B cell (primary cell): ENCODE measurements around the gene NOD2. TPM values are rescaled to one million over a fixed set of nuclear protein-coding genes. Genes with fewer than 3 reads are reported as not detected.

Source experiments
- ATAC-seq: fragments of 200-7000 bp; cut with Tn5 transposase; one replicate; pipeline ENCODE4 v1.10.0; 2021; ENCODE audit warnings: low read depth, mild to moderate bottlenecking, moderate number of reproducible peaks, moderate library complexity
- CTCF ChIA-PET: fragments of 350-600 bp; sonication (Branson Sonifier 250); formaldehyde crosslinking; loops from one replicate; lab custom pipeline; 2021; ENCODE audit warnings: antibody characterized with exemption, inconsistent platforms; lab: Charles Lee
- POLR2A ChIA-PET: fragments of 350-600 bp; sonication (Branson Sonifier 250); formaldehyde crosslinking; loops from one replicate; lab custom pipeline; 2021; ENCODE audit warnings: antibody characterized with exemption; lab: Charles Lee
- DNase-seq: peaks from one replicate; pipeline ENCODE4 v3.0.0; 2013
- H2AFZ ChIP-seq: 2 replicates; pipeline ENCODE4 v1.6.1; 2012; ENCODE audit warnings: mild to moderate bottlenecking, low read depth, low read length; ENCODE audit not compliant: insufficient read depth, poor library complexity, severe bottlenecking
- H3K27ac ChIP-seq, 2 donors: 1 replicate in 1 of 2; 2 replicates in 1 of 2; pipeline ENCODE4 v1.5.1; 2012 to 2013; ENCODE audit warnings: low read length in 2 of 2, mild to moderate bottlenecking in 2 of 2, moderate library complexity in 1 of 2
- H3K27me3 ChIP-seq, 4 experiments: fragments of 200-600 bp in 1 of 4; sonication (generic) in 1 of 4; replicated peaks in 1 of 4; 1 replicate in 2 of 4; 2 replicates in 2 of 4; pipeline versions ENCODE4 v1.6.1 to v1.7.0; 2013 to 2016; ENCODE audit warnings: low read length in 3 of 4, mild to moderate bottlenecking in 2 of 4, mixed read lengths in 1 of 4, moderate library complexity in 1 of 4; ENCODE audit not compliant: insufficient read depth in 4 of 4, control insufficient read depth in 3 of 4; ENCODE audit errors: control extremely low read depth in 1 of 4
- H3K36me3 ChIP-seq, 2 experiments: replicated peaks in 1 of 2; 1 replicate in 1 of 2; 2 replicates in 1 of 2; pipeline versions ENCODE4 v1.6.1 to v1.7.1; 2013; ENCODE audit warnings: low read length in 1 of 2; ENCODE audit not compliant: insufficient read depth in 2 of 2, control insufficient read depth in 1 of 2; ENCODE audit errors: control extremely low read depth in 1 of 2, extremely low read depth in 1 of 2
- H3K4me1 ChIP-seq, 2 donors: fragments of 200-600 bp in 1 of 2; sonication (generic) in 1 of 2; 1 replicate in 1 of 2; 2 replicates in 1 of 2; pipeline versions ENCODE4 v1.5.1 to v1.6.1; 2013 to 2017; ENCODE audit warnings: low read length in 2 of 2; ENCODE audit not compliant: control insufficient read depth in 2 of 2, insufficient read depth in 2 of 2
- H3K4me2 ChIP-seq: replicated peaks from 2 replicates; pipeline ENCODE3; 2012; ENCODE audit warnings: mild to moderate bottlenecking, low read depth, low read length; ENCODE audit not compliant: poor library complexity, severe bottlenecking
- H3K4me3 ChIP-seq, 5 experiments: fragments of 200-600 bp in 1 of 5; sonication (generic) in 1 of 5; 1 replicate in 3 of 5; 2 replicates in 2 of 5; pipeline versions ENCODE4 v1.5.1 to v1.7.0; 2011 to 2016; ENCODE audit warnings: low read length in 4 of 5, mild to moderate bottlenecking in 4 of 5, low read depth in 2 of 5, control low read depth in 1 of 5, moderate library complexity in 1 of 5; ENCODE audit not compliant: insufficient read depth in 1 of 5; ENCODE audit errors: control extremely low read depth in 1 of 5, extremely low read depth in 1 of 5
- H3K79me2 ChIP-seq: fragments of 200-600 bp; sonication (generic); one replicate; pipeline ENCODE4 v1.6.0; 2016; ENCODE audit warnings: low read length; ENCODE audit not compliant: control insufficient read depth, insufficient read depth
- H3K9ac ChIP-seq: fragments of 200-600 bp; sonication (generic); 2 replicates; pipeline ENCODE4 v1.6.1; 2017; ENCODE audit warnings: mild to moderate bottlenecking, low read length, moderate library complexity
- H3K9me3 ChIP-seq, 3 donors: one replicate each; pipeline versions ENCODE4 v1.6.1 to v1.7.1; 2013; ENCODE audit warnings: low read length in 2 of 3; ENCODE audit not compliant: control insufficient read depth in 2 of 3, insufficient read depth in 1 of 3; ENCODE audit errors: control extremely low read depth in 1 of 3
- H4K20me1 ChIP-seq: 2 replicates; pipeline ENCODE4 v1.6.0; 2012; ENCODE audit warnings: mild to moderate bottlenecking, low read length; ENCODE audit not compliant: insufficient read depth, control insufficient read depth, poor library complexity, severe bottlenecking
- H3K27ac Mint-ChIP-seq: one replicate; pipeline ENCODE4 v1.8.0; 2021; ENCODE audit warnings: mixed read lengths
- H3K27me3 Mint-ChIP-seq: one replicate; pipeline ENCODE4 v1.8.0; 2021; ENCODE audit warnings: mixed read lengths
- H3K4me1 Mint-ChIP-seq: one replicate; pipeline ENCODE4 v1.8.0; 2021; ENCODE audit warnings: mixed read lengths
- H3K4me3 Mint-ChIP-seq: one replicate; pipeline ENCODE4 v1.8.0; 2021; ENCODE audit warnings: mixed read lengths
- H3K9me3 Mint-ChIP-seq: one replicate; pipeline ENCODE4 v1.8.0; 2022; ENCODE audit warnings: mixed read lengths; ENCODE audit not compliant: insufficient read depth
- EZH2 ChIP-seq: IDR thresholded peaks from 2 replicates; pipeline ENCODE4 v1.6.1; 2012; ENCODE audit warnings: borderline replicate concordance, low read depth, mild to moderate bottlenecking, moderate library complexity, low read length; ENCODE audit not compliant: insufficient read depth, poor library complexity, severe bottlenecking
- WGBS: methylation state at CpG from one replicate; pipeline ENCODE4 v1.1.5; 2013; ENCODE audit warnings: missing lambda C conversion rate; ENCODE audit not compliant: insufficient coverage; 5-methylcytosine and 5-hydroxymethylcytosine counted together
- intact Hi-C: fragments of 100-400 bp; cut with micrococcal nuclease; formaldehyde crosslinking; loops from one replicate; pipeline ENCODE4 v1.10.0; 2022
- polyA plus RNA-seq: library from polyadenylated mRNA; depleted of rRNA; stranded (reverse); fragments of >200 nt; gene quantifications from 2 replicates; pipeline ENCODE4 v1.2.3, GENCODE V29; 2012
- total RNA-seq, 2 donors: library from RNA; stranded (reverse); fragments of 120-200 nt in 1 of 2; gene quantifications; 1 replicate in 1 of 2; 2 replicates in 1 of 2; pipeline versions ENCODE4 v1.2.3 to v1.2.4, GENCODE V29; 2013 to 2022
- TF ChIP-seq, protein P1 (sequence below): fragments of 200-600 bp; IDR thresholded peaks from one replicate; pipeline ENCODE4 v1.8.0; 2022; ENCODE audit warnings: antibody characterized with exemption, mild to moderate bottlenecking

NOD2 gene
- total and polyA plus RNA-seq, 2 donors (not counting 1 experiment from before 2014, with no cell fraction given) = 1.2 to 1.8 TPM

- no peak for DNase-seq
- Histone ChIP-seq H3K36me3 (peaks cover 2 to 56% of the 10 kb centered on the region in 2 experiments), H3K9ac (no peak overlapping the region), H3K27me3 (no peaks in the 10 kb centered on the region), H3K9me3 (peaks cover 0 to 10% (median 0%) of the 10 kb centered on the region in 3 donors), H3K4me3 (no peak overlapping the region), H3K79me2 (peaks cover 96% of the 10 kb centered on the region), H3K4me2 (no peak overlapping the region), H4K20me1 (peaks cover 80% of the 10 kb centered on the region), H3K27ac (no peak overlapping the region), H2AFZ (no peak overlapping the region), H3K4me1 (no peaks in the 10 kb centered on the region)
- CTCF ChIA-PET = interaction anchor here (1.9 kb wide), 1 partner anchor 41 kb away, joined by 5 read pairs; no protein-coding TSS in a partner anchor
- 80% methylated on average over 1 of the region's 1 CpG for WGBS
- ATAC-seq = no peak
- H3K27me3 Mint-ChIP-seq = no peaks in the 10 kb centered on the region
- no peak overlapping the region for H3K4me3 Mint-ChIP-seq
- peaks cover 8% of the 10 kb centered on the region for H3K9me3 Mint-ChIP-seq
- POLR2A ChIA-PET = no interaction called here
- TF ChIP-seq EZH2 = no peak
- TF ChIP-seq, protein P1, sequence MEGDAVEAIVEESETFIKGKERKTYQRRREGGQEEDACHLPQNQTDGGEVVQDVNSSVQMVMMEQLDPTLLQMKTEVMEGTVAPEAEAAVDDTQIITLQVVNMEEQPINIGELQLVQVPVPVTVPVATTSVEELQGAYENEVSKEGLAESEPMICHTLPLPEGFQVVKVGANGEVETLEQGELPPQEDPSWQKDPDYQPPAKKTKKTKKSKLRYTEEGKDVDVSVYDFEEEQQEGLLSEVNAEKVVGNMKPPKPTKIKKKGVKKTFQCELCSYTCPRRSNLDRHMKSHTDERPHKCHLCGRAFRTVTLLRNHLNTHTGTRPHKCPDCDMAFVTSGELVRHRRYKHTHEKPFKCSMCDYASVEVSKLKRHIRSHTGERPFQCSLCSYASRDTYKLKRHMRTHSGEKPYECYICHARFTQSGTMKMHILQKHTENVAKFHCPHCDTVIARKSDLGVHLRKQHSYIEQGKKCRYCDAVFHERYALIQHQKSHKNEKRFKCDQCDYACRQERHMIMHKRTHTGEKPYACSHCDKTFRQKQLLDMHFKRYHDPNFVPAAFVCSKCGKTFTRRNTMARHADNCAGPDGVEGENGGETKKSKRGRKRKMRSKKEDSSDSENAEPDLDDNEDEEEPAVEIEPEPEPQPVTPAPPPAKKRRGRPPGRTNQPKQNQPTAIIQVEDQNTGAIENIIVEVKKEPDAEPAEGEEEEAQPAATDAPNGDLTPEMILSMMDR = no peak
- intact Hi-C loops = no loop called here
- H3K27ac Mint-ChIP-seq = no peak overlapping the region
- H3K4me1 Mint-ChIP-seq = peaks cover 37% of the 10 kb centered on the region
Measured at GRCh38 chr16:50765260-50765659, 71.9 kb downstream of the NOD2 start.

DNA sequence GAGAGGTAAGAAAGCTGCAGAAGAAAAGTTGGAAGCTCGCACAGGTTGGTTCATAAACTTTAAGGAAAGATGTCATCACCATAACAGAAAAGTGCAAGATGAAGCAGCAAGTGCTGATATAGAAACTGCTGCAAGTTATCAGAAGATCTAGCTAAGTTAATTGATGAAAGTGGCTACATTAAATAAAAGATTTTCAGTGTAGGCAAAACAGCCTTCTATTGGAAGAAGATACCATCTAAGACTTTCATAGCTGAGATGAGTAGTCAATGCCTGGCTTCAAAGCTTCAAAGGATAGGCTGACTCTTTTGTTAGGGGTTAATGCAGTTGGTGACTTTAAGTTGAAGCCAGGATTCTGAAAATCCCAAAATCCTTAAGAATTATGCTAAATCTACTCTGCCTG is 72.5 kb downstream of the NOD2 start:
- intact Hi-C loops = no loop called here

More for the DNA sequence above, 72.5 kb downstream of the NOD2 start:
- peaks cover 79% of the 10 kb centered on the region for H4K20me1 ChIP-seq
- peaks cover 0 to 10% (median 0%) of the 10 kb centered on the region in 3 donors for H3K9me3 ChIP-seq
- no peak overlapping the region for H3K4me3 ChIP-seq
- CTCF ChIA-PET = no interaction called here
- ATAC-seq = no peak
- H3K4me3 Mint-ChIP-seq = no peak overlapping the region
- no CpG with 5 or more reads among the region's 1 CpG for WGBS
- H3K4me2 ChIP-seq = no peak overlapping the region
- no peak overlapping the region for H3K27ac ChIP-seq
- TF ChIP-seq EZH2 = no peak
- TF ChIP-seq, protein P1 = no peak
- no peaks in the 10 kb centered on the region for H3K27me3 Mint-ChIP-seq
- peaks cover 96% of the 10 kb centered on the region for H3K79me2 ChIP-seq
- no peak for DNase-seq
- H3K27ac Mint-ChIP-seq = no peak overlapping the region
- no peaks in the 10 kb centered on the region for H3K4me1 ChIP-seq
- no peaks in the 10 kb centered on the region for H3K27me3 ChIP-seq
- POLR2A ChIA-PET = no interaction called here
- H3K9ac ChIP-seq = no peak overlapping the region
- peaks cover 34% of the 10 kb centered on the region for H3K4me1 Mint-ChIP-seq
- H3K36me3 ChIP-seq = peaks cover 2 to 55% of the 10 kb centered on the region in 2 experiments
- no peak overlapping the region for H2AFZ ChIP-seq
- peaks cover 8% of the 10 kb centered on the region for H3K9me3 Mint-ChIP-seq
